Mammary epithelial cell (primary cell): ENCODE data around the gene CLEC16A.

Experiments used
- EZH2 ChIP-seq: IDR thresholded peaks from 2 replicates; pipeline ENCODE4 v1.6.1; 2012; ENCODE audit warnings: low read length, inconsistent platforms, borderline replicate concordance
- TF ChIP-seq, protein P1 (sequence below), 2 donors: IDR thresholded peaks in 1 of 2; conservative IDR thresholded peaks in 1 of 2; 2 replicates each; pipeline ENCODE4 v1.5.1; 2011 to 2012; ENCODE audit warnings: inconsistent platforms in 2 of 2, low read length in 2 of 2, mild to moderate bottlenecking in 2 of 2, control low read depth in 1 of 2, low read depth in 1 of 2; ENCODE audit not compliant: insufficient read depth in 1 of 2; ENCODE audit errors: extremely low read depth in 1 of 2

DNA sequence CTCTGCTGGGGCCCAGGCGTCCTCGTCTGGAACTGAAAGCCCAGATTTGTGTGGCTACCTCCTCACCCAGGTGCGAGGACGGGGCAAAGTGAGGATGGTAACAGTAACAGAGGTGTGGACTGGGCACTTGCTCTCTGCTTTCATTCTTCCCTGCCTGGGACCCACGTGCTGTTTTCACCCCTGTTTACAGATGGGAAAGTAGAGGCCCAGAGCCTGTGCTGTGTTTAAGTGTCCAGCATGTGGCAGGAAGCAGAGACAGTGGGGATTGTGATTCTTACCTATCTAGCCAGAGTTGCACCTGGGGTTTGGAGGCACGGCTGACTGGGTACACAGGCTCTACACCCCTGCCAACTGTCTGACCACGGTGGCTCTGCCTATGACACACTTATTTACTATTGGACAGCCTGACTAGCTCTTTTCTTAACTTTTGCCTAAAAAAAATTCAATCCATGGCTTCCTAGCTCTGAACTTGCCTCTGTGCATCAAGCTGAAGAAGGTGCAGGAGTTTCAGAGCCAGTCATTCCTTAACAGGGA is 155.4 kb downstream of the CLEC16A start:
- no peak for TF ChIP-seq EZH2
- TF ChIP-seq, protein P1, sequence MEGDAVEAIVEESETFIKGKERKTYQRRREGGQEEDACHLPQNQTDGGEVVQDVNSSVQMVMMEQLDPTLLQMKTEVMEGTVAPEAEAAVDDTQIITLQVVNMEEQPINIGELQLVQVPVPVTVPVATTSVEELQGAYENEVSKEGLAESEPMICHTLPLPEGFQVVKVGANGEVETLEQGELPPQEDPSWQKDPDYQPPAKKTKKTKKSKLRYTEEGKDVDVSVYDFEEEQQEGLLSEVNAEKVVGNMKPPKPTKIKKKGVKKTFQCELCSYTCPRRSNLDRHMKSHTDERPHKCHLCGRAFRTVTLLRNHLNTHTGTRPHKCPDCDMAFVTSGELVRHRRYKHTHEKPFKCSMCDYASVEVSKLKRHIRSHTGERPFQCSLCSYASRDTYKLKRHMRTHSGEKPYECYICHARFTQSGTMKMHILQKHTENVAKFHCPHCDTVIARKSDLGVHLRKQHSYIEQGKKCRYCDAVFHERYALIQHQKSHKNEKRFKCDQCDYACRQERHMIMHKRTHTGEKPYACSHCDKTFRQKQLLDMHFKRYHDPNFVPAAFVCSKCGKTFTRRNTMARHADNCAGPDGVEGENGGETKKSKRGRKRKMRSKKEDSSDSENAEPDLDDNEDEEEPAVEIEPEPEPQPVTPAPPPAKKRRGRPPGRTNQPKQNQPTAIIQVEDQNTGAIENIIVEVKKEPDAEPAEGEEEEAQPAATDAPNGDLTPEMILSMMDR (conservative IDR thresholded peaks at IDR 0.05 in 1 of 2, IDR thresholded peaks at IDR 0.05 in 1 of 2; ENCODE audit: extremely low read depth in 1 of 2, insufficient read depth in 1 of 2, low read depth in 1 of 2, low read length in 2 of 2): no peak
